ENCODE results near the gene IGSF23. TPM values are rescaled to one million over a fixed set of nuclear protein-coding genes. Genes with fewer than 3 reads are reported as not detected.
"Not testable (repeated sequence)": the region's sequence is repeated elsewhere in the genome, so short reads cannot be mapped to it uniquely, and the experiment has no call there.

The IGSF23 gene
- total RNA-seq, 4 donors from 2014 or later: not detected

GRCh38 chr19:44680536-44680935 is 67.2 kb downstream of the IGSF23 start:
- TF ChIP-seq POLR2A (IDR thresholded peaks at IDR 0.05): no peak
- TF ChIP-seq, protein P1, sequence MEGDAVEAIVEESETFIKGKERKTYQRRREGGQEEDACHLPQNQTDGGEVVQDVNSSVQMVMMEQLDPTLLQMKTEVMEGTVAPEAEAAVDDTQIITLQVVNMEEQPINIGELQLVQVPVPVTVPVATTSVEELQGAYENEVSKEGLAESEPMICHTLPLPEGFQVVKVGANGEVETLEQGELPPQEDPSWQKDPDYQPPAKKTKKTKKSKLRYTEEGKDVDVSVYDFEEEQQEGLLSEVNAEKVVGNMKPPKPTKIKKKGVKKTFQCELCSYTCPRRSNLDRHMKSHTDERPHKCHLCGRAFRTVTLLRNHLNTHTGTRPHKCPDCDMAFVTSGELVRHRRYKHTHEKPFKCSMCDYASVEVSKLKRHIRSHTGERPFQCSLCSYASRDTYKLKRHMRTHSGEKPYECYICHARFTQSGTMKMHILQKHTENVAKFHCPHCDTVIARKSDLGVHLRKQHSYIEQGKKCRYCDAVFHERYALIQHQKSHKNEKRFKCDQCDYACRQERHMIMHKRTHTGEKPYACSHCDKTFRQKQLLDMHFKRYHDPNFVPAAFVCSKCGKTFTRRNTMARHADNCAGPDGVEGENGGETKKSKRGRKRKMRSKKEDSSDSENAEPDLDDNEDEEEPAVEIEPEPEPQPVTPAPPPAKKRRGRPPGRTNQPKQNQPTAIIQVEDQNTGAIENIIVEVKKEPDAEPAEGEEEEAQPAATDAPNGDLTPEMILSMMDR (IDR thresholded peaks at IDR 0.05): no peak
- Histone ChIP-seq H3K4me1 (peaks cover 0 to 18% (median 12%) of the 10 kb centered on the region in 3 donors), H3K27me3 (no peaks in the 10 kb centered on the region), H3K4me3 (no peak overlapping the region), H3K36me3 (peaks cover 0 to 4% (median 0%) of the 10 kb centered on the region in 3 donors), H3K9me3 (no peaks in the 10 kb centered on the region), H3K27ac (no peak overlapping the region)
- DNase-seq: no peak
- intact Hi-C loops (cut with DNase I): no loop called here

DNA sequence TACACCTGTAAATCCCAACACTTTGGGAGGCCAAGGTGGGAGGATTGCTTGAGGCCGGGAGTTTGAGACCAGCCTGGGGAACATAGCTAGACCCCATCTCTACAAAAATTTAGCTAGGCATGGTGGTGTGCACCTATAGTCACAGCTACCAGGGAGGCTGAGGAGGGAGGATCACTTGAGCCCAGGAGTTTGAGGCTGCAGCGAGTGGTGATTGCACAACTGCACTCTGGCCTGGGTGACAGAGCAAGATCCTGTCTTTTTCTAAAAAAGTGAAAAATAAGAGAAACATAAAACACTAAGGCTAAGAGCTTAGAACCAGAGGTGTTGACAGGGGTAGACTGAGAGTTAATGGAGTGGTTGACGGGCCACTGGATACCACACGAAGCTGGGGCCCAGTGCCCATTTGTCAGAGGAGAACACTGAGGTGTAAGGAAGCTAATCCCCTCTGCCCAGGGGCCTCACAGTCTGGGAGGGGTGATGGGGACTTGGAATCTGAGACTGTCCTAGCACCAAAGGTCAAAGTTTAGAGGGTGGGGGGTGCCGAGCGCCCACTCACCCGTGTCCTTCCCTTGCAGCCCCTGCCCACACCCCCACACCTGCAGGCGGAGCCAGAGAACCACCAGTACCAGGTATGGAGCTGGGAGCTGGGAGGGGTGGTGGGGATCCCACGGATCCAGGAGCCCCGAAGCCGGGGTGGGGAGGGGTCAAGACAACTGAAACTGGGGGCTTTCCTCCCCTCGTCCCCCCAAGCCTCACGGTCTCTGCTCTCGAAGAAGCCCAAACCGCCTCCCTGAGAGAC is 68.8 kb downstream of the IGSF23 start:
- 85 to 86% methylated on average over 5 to 12 of the region's 15 CpGs for WGBS, 2 donors
- intact Hi-C loops (cut with DNase I): no loop called here
- TF ChIP-seq, protein P1 (IDR thresholded peaks at IDR 0.05): no peak
- TF ChIP-seq POLR2A (IDR thresholded peaks at IDR 0.05): no peak

GRCh38 chr19:44682807-44683206 is 69.4 kb downstream of the IGSF23 start:
- Histone ChIP-seq H3K27ac (no peak overlapping the region), H3K4me1 (peaks cover 0 to 27% (median 14%) of the 10 kb centered on the region in 3 donors), H3K27me3 (no peaks in the 10 kb centered on the region), H3K36me3 (peaks cover 0 to 4% (median 0%) of the 10 kb centered on the region in 3 donors), H3K9me3 (no peaks in the 10 kb centered on the region), H3K4me3 (no peak overlapping the region)
- intact Hi-C loops (cut with DNase I): no loop called here
- 72 to 87% methylated on average over 2 of the region's 2 CpGs for WGBS, 2 donors
- TF ChIP-seq, protein P1 (IDR thresholded peaks at IDR 0.05): no peak
- TF ChIP-seq POLR2A (IDR thresholded peaks at IDR 0.05): no peak
- DNase-seq: no peak

More for the DNA sequence above, 68.8 kb downstream of the IGSF23 start:
- no peaks in the 10 kb centered on the region for H3K9me3 ChIP-seq
- H3K36me3 ChIP-seq: peaks cover 0 to 4% (median 0%) of the 10 kb centered on the region in 3 donors
- DNase-seq: no peak
- H3K4me3 ChIP-seq: no peak overlapping the region
- no peaks in the 10 kb centered on the region for H3K27me3 ChIP-seq
- peaks cover 0 to 27% (median 14%) of the 10 kb centered on the region in 3 donors for H3K4me1 ChIP-seq
- no peak overlapping the region for H3K27ac ChIP-seq

GRCh38 chr19:44683434-44684210 is 70.3 kb downstream of the IGSF23 start:
- intact Hi-C loops (cut with DNase I): no loop called here
- DNase-seq: no peak
- no peaks in the 10 kb centered on the region for H3K9me3 ChIP-seq

DNA sequence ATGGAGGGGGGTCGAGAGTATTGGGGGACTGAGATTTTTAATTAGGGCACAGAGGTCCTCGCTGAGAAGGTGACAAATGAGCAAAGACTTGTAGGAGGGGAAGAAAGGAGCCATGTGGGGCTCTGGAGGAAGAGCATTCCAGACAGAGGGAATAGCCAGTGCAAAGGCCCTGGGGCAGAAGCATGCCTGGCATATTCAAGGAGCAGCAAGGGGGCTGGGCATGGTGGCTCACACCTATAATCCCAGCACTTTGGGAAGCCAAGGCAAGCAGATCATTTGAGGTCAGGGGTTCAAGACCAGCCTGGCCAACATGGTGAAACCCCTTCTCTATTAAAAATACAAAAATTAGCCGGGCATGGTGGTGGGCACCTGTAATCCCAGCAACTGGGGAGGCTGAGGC is 71.0 kb downstream of the IGSF23 start:
- WGBS, 2 donors: 85 to 91% methylated on average over 3 of the region's 3 CpGs
- H3K9me3 ChIP-seq; intact Hi-C loops (cut with DNase I); DNase-seq; H3K27me3 ChIP-seq; H3K36me3 ChIP-seq; H3K4me3 ChIP-seq: not testable (repeated sequence)
- Histone ChIP-seq H3K27ac (peak overlapping the region in 3 of 4 donors; percentile 11 to 75 (median 39)), H3K4me1 (peaks cover 7 to 37% (median 20%) of the 10 kb centered on the region in 3 donors)

More at GRCh38 chr19:44683434-44684210, 70.3 kb downstream of the IGSF23 start:
- Histone ChIP-seq H3K4me3 (no peak overlapping the region), H3K4me1 (peaks cover under 1 to 29% (median 14%) of the 10 kb centered on the region in 3 donors), H3K27ac (no peak overlapping the region), H3K36me3 (peaks cover 0 to 4% (median 0%) of the 10 kb centered on the region in 3 donors), H3K27me3 (no peaks in the 10 kb centered on the region)
- 74 to 85% methylated on average over 2 to 3 of the region's 9 CpGs for WGBS, 2 donors
- no peak for TF ChIP-seq POLR2A (IDR thresholded peaks at IDR 0.05)
